GM19238 (cell line): ENCODE results near the gene CAMK1G.

Source experiments
- DNase-seq: peaks from one replicate; pipeline ENCODE4 v3.0.0; 2011; ENCODE audit warnings: low spot score; ENCODE audit not compliant: insufficient read length

Gene CAMK1G

DNA sequence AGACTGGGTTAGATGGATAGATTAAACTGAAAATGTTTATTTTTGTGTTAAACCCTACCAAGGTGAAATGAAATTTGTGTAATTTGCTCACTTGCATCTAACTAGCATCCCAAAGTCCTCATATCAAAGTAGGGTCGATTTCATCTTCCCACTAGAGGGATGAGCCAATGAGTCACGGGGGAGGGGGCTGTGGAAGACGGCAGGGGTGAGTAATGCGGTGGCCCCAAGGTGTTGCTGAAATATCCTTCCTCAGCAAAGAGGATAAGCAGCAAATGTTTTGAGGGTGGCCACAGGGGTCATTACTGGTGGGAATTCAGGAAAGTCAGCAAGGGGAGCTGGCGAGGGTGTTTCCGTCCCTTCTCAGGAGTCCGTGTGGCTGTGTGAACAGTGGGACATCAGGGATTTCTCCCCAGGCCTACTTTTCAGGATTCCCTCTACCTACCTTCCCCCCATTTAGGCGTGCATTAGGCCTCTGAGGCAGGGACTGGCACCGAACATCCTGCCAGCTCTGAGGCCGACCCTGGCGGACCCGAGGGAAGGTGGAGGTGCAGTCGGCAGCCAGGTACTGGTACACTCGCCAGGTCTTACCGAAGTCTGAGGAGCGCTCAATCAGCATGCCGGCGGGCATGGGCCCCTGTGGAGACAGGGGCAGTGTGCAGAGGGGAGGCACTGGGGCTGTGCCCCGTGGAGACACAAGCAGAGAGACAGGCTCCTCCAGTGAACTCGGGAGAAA lies 50.7 kb downstream of the CAMK1G start:
- DNase-seq, result no peak

DNA sequence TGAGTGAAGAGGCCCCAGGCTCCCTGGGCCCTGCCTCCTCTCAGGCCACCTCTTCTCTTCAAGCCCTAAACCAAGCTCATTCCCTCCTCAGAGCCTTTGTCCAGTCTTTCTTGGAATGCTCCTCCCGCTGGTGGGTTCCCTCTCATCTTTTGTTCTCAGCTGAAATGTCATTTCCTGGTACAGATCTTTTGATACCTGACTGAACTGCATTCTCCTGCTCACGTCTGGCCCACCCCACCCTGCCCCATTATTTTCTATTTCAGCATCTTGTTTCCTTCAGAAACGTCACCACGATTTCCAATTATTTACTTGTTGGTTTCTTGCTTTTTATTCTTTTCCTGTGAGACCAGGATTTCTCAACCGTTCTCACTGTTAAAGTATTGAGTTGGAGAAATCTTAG lies 52.3 kb downstream of the CAMK1G start:
- DNase-seq, result no peak

DNA sequence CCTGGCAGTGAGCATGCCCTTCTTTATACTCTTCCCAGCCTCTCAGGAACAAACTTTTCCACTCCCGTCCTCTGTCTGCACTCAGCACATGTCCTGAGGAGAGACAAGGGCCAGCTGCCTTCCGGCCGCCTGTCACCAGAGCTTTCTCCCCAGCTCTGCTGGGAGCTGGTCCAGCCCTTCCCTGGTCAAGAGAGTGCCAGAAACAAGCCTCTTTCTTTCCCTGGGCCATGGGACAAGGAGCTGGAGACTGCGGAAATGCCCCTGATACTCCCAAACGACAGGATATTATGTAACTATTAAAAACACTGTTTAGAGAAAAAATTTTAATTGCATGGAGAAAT lies 58.3 kb downstream of the CAMK1G start:
- DNase-seq, result no peak

DNA sequence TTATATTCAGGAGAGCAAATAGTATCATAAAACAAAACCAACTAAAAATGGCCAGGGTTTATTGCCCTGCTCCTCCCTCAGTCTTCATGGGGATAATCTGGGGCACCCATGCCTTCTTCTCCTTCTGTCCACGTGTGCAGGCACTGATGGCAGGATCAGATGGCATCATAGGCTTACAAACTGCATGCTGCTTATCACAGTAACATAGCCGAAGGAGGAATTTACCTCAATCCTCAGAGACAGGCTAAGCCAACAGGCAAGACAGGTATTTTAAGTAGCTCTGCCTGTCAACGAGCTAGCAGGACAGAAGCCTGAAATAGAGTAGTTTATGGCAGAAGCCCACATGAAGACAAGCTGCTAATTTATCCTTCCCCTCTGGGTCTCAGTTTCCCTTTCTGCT lies 59.3 kb downstream of the CAMK1G start:
- DNase-seq, result no peak

DNA sequence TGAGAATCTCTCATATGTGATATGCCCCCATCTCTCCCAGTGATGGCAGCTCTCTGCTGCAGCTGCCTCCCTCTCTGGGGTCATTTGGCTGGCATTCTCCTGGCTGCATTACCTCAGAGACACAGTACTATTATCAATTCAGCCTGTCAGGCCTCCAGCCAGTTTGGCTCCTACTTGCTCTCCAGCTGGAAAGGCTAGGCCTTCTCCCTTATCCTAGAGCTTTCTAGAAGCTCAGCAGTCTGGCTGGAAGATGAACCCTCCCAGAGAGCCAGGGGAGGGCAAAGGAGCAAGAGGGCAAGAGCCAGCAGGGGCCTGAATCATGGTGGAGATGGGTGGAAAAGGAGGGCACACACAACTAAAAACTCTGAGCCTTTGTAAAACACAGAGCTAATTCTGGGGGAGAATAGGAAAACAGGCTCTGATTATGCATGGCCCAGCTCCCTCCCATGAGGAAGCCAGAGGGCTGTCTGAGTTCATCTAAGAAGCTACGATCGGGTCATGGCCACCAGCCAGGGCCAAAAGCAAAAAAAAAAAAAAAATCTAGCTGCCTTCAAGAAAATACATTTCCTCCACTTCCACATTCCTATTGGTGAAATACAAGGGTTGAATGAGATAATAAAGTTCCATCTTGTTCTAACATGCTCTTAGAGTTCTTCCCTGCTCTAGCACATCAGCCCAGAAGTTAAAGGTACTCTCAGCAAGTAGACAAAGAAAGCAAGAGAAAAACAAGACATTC lies 59.9 kb downstream of the CAMK1G start:
- no peak for DNase-seq

DNA sequence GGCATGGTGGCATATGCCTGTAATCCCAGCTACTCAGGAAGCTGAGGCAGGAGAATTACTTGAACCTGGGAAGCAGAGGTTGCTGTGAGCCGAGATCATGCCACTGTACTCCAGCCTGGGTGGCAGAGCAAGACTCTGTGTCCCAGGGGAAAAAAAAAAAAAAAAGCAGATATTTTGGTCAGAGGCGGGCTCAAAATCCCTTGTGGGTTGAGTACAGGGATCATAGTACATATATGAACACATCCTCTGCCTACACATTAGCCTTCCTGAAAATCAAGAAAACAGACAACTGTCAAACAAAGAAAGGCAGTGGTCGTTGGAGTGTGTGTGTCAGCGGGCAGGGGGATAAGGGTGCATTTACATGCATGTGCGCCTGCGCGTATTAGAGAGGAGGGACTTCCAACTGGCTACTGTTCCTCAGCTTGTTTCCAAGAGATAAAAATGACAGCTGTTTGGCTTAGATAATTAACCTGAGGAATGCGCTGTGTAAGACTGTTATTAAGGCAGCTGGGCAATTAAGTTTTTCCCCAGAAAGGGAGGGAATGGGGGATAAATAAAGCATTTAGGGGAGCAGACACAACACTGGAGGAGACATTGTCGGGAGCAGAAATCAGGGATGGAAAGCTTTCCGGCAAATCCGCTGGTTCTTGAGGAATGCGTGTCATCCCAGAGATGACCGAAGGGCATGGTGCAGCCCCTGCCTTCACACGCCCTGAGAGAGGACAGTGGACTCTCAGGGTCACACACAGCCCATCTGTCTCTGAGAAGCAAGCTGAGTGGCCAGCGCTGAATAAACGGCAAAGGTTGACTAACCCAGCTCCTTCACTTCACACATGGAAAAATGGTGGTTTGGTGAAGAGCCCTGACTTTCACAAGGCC lies 62.3 kb downstream of the CAMK1G start:
- DNase-seq, result no peak

DNA sequence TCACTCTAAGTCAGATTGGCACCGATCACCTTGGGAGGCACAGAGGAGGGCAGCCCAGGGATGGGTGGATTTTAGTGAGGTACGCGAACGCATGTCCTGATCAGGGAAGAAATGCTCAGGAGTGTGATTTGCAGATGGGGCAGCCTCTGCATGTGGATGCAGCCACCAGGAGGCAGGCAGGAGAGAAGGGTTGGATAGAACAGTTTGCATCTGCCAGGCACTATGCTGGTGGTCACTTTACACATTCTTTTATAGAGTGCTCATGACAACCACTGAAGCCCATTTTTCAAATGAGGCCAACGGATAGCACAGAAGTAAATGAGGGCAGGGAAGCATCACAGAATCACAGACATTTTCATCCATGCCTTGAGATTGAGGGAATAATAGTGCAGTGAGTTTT lies 63.0 kb downstream of the CAMK1G start:
- no peak for DNase-seq

DNA sequence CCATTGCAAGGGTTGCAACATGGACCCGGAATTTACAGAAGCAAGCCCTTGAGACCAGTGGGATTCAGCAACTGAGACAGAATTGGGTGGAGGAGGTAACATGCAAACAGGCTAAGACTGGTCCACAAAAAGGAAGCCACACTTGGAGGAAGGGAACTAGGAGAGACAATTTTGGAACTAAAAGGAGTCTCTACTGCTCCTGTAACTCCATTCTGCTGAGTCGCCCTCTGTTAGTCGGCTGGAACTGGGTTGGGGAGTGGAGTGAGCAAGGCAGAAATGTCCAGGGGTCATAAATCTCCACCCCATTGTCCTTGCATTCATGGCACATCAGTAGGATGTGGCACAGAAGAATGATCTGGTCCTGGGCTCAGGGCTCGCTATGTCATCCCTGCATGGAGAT lies 63.6 kb downstream of the CAMK1G start:
- DNase-seq, result no peak

DNA sequence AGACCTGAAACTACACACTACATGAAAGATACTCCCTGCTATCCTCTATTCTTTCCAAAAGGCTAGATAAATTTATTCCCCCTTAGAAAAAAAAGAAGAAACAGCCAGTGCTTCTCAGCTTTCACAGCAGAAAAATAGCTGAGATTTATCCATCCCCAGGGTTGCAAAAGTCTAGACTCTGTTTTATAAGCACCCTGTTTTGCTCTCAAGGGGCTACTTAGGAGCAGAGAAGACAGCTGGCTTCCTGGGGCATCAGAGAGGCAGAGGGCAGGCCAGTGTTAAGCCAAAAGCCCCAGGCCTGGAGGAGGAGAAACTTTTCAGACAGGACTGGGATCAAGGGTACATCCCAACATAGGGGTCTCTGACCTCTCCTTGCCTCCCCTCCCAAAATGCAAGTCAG lies 64.8 kb downstream of the CAMK1G start:
- no peak for DNase-seq

DNA sequence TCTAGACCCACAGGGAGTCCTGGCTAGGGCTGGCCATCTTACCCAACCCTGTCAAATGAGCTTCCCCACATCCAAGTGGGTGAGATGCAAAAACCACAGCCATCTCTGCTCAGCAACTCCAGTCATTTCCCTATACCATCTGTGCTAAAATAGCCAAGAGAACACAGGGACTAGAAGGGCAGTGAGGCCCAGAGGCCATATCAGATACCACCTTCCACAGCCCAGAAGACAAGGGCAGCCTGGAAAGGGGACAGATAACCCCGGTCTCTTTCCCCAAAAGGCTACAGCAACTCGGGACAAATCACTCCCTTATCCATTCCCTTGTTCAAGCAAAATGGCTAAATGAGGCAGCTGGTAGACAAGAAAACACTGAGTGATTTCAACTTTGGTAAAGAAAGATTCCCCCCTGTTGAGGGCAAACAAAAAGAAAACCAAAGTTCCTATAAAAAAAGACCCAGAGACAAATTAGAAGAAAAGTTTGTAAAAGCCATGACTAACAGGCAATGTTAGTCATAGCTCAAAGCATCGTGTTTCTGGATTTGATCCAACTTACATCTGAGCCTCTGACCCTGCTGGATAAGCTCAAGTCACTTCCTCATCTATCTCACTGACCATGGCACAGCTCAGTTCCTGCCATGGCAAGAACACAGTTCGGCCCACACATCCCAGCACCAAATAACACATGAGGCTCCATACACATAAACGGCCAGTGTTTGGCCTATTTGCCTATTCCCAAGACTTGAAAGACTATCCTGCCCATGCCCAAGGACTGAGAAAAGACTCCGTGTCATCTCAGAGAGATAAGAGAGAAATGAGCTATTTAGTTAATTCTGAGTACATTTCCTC lies 65.6 kb downstream of the CAMK1G start:
- no peak for DNase-seq

DNA sequence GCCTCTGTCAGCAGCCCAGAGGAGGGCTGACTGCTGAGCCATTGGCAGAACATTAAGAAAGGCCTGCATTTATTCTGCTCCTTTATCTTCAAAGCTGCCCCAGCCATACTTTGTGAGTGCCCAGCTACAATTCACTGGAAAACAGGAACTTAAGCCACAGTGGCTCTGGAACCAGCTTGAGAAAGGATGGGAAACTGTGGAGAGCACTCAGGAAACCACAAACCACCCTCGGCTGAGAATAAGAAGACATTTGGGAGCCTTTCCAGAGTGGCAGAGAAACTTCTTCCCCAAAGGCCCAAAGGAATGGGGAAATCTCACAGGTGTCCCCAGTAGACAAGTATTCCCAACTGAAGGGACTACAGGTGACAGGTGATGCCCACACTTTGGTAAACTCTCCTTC lies 66.9 kb downstream of the CAMK1G start:
- no peak for DNase-seq

DNA sequence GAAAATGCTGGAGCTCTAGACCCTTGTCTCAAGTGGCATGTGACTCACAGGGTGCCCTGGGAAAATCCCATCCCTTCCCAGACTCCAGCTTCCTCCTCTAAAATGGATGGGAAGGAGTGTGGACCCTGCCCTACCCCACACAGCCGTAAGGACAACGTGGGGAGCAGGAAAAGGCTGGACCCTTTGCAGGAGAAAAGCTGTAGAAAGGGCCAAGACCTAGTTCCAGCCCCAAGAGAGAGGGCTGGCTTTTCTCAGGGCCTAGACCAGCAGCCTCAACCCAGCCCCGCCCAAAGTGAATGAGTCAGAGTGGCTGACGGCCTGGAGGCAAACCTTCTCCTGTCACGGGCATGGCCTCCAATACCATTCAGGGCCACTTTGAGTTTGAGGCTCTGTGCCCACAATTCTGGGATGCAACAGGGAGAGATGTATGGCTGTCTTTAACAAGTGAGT lies 67.6 kb downstream of the CAMK1G start:
- no peak for DNase-seq

DNA sequence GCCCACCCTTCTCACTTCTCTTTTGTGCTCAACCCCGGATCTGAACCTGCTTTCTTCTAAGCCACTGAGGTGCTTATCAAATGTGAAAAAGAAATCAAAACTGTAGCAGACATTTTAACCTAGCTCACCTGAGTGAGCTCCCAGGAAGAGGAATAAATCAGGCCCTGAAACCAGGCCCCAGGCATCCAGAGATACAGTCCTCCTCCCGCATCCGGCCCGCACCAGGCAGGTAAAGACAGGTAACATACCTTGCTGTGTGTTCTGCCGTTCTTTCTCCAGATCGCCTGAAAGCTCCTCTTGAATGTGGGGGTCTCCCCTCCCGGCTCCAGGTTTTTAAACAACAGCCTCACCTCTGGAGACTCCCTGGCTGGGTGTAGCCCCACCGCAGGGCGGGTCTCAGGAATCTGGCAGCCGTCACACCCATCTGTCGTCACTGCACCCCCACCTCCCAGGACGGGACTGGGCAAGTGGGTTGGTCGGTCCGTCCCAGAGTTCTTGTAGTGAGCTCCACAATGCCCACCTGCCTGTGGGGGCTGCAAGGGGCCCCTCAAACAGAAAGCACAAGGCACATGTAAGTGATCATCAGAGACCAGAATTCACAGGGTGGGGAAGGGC lies 68.7 kb downstream of the CAMK1G start, which contains the start of gene LAMB3:
TSS of gene LAMB3 (minus strand) at position 305 of the 615 bp plus-strand sequence. CDS start 1,481 bp downstream, outside the sequence.
- DNase-seq, result no peak

DNA sequence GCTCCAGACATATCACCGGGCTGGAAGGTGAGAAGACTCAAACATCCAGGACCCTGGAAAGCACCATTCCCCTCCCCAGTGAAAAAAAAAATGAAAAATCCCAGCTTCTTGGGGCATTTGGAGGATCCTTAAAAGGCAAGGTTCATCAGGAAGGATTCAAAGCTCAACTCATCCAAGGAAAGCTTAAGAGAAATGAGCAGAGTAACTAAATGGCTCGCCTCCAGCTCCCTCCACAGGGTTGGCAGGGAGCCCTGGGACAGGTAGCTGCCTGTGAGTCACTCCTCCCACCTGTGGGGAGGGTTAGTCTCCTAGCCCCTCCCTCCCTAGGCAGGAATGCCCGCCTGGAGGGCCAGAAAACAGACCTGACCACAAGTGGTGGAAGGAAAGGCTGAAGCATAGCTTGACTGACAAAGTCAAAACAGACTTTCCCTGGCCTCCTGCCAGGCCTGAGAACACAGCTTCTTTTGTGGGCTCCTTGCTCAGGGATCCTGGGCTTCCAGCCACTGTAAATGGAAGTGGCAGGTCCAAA lies 69.4 kb downstream of the CAMK1G start:
- DNase-seq, result no peak

DNA sequence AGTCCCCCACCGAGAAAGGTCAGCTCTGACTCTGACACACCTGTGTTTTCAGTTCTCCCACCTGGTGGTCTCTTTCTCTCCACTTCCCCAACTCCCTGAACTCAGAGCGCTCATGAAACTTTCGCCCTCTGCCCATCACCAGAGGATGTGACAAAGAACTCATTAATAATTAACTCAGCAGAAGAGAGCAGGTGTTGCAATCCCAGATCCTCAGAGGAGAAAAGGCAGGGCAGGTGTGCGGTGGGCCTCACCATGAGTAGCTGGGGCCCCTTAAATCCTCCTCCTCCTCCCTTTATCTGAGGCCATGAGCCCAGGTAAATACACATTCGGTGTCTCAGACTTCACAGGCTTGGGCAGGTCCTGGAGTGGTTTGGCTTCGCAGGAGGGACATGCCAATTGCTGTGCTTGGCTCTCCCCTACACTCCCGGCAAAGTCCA lies 70.4 kb downstream of the CAMK1G start:
- no peak for DNase-seq

DNA sequence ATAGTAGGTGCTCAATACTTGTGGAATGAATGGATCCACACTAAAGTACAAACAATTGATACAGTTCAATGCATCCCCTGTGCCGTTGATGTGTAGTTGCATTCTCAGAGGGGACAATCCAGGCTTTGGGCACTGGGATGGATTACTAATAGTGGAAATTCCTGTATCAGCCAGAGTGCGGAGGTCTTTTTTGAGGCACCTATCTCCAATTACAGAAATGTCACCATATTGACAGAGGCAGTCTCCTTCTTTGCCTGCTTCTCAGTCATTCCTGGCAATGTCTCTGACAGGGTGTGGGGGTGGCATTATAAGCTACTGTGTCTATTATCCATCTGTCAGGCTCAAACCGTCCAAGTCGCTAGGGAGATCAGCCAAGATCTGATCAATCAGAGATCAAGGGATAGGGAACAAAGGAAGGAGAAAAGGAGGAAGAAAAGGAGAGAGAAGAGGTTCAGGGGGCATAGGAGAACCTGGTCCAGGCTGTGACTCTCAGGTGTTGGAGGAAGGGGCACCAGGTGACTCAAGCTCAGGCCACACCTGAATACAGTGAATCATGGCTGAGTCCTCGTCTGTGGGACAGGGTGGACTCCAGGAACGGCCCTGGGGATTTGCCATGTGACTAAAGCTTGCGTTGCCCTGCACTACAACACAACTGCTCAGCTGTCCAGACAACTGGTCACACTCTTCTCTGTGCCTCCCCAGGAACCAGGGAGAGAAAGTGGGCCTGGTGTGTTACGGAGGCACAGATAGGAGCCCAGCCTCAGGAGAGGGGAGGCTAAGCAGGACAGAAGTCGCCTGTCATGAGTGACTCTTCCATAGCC lies 72.1 kb downstream of the CAMK1G start:
- no peak for DNase-seq

DNA sequence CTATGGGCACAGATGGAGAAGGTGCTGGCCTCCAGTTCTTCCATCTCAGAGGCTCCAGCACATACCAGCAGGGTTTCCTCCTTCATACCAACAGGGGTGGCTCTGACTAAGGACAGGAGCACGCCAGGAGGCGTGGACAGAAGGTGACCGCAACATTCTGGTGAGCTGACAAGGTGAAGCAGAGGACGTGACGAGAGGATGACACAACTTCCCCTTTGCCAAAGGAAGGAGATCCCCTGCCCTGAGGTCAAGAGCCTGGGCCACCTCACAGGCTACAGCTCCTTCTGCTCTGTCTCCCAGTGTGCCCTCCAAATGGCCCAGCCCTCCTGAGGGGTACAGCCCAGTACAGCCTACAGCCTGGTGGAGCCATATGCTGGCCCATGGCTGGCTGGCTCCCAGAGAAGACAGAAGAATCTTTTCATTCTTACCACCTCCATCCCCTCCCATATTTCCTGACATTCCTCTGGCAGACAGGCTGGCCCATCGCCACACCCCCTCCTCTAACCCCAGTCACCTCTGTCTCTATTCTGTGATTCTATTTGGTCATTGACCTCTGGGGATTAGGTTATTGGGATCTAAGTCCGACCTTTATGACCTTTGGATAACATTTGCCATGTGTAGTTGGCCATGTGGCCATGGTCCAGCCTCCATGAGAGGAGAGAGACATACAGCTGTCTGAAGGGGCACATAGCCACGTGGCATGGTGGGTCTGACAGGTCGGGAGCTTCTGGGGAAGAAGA lies 73.8 kb downstream of the CAMK1G start:
- DNase-seq, result no peak

DNA sequence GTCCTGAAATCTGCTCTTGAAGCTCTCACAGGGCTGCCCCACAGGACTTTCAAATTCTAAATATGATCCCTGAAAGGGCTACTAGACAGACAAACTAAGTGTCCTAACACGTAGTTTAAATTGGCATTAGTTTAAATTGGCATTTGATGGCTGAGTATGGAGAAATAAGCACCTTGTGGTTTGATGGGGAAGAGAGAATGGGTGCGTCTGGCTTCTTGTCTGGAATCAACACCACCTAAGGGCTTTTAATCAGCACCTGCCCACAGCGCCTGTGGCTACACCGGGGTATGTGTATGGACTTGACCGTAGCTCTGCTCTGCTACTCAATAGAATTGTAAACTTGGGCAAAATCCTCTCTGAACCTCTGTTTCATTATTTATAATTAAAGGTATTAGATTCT lies 74.4 kb downstream of the CAMK1G start:
- DNase-seq, result no peak

DNA sequence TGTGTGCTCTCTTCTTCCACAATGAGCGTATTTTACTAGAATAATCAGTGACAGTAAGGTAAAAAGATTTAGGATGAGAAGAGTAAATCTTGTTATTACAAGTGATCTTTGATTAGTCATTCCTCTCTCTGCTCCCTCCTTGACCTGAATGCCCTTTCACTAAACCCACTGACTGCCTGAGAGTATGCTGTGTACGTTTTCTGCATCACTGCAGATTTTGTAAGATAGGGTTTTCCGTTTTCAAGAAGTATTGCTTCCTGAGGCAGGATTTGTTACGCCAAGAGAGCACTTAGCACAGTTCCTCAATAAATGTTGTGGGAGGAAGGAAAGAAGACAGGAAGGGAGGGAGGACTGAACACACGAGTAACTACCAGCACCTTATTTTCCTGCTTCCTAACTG lies 76.4 kb downstream of the CAMK1G start:
- no peak for DNase-seq
